Measurements from ENCODE around the gene RUFY2. TPM values are rescaled to one million over a fixed set of nuclear protein-coding genes. Genes with fewer than 3 reads are reported as not detected.

Gene RUFY2
- total and polyA plus RNA-seq, 2 donors (not counting 3 experiments of a cell fraction or from before 2014, with no cell fraction given): 5.7 to 24.2 TPM

- CTCF ChIA-PET: interaction anchor here (0.5 to 1.4 kb wide), 2 partner anchors 28 to 86 kb away, joined by 3 to 5 read pairs; partner anchors contain the start of gene RUFY2
Observed at GRCh38 chr10:68434657-68435056, 27.6 kb upstream of the RUFY2 start.

More at GRCh38 chr10:68434657-68435056, 27.6 kb upstream of the RUFY2 start:
- POLR2A ChIA-PET: no interaction called here
- Histone ChIP-seq H3K27ac (ENCODE audit: insufficient read depth, low read depth, low read length) (no peak overlapping the region), H3K4me2 (ENCODE audit: insufficient read depth, low read length) (no peak overlapping the region), H4K20me1 (replicated peaks; ENCODE audit: control insufficient read depth, extremely low read depth, insufficient read depth, low read length) (no peaks in the 10 kb centered on the region), H3K36me3 (ENCODE audit: control insufficient read depth in 2 of 2, extremely low read depth in 1 of 2, insufficient read depth in 2 of 2, low read length in 2 of 2) (peaks cover 0 to 11% of the 10 kb centered on the region in 2 experiments), H3K4me1 (ENCODE audit: control insufficient read depth, extremely low read depth, insufficient read depth, low read length) (no peaks in the 10 kb centered on the region), H3K9me3 (replicated peaks; ENCODE audit: control insufficient read depth, insufficient read depth, low read length) (no peaks in the 10 kb centered on the region), H3K79me2 (ENCODE audit: control insufficient read depth, insufficient read depth, low read length) (no peaks in the 10 kb centered on the region), H2AFZ (ENCODE audit: low read depth, low read length) (no peak overlapping the region), H3K9me1 (replicated peaks; ENCODE audit: control insufficient read depth, extremely low read depth, insufficient read depth, low read length) (no peaks in the 10 kb centered on the region), H3K9ac (replicated peaks; ENCODE audit: extremely low read depth, insufficient read depth, low read length) (no peak overlapping the region), H3K27me3 (ENCODE audit: control insufficient read depth in 2 of 2, insufficient read depth in 2 of 2, low read length in 2 of 2) (no peaks in the 10 kb centered on the region), H3K4me3 (replicated peaks in 1 of 3; ENCODE audit: insufficient read depth in 1 of 3, low read depth in 1 of 3, low read length in 3 of 3) (no peak overlapping the region)
- FAIRE-seq (no peak), DNase-seq (ENCODE audit: low read depth, low spot score) (no peak)
- dilution Hi-C loops (cut with MboI; ENCODE audit: extremely low pct_ligation_motif_present, low sequenced_read_pairs) (no loop called here), intact Hi-C loops (cut with micrococcal nuclease) (no loop called here)
- no TSS peak for BruUV-seq (replicated peaks)
- TF ChIP-seq EZH2 (IDR thresholded peaks at IDR 0.05; ENCODE audit: borderline replicate concordance, low read depth, low read length, severe bottlenecking) (no peak), FOS (IDR thresholded peaks at IDR 0.05; ENCODE audit: borderline replicate concordance, insufficient read depth, low read length) (no peak), GATA2 (IDR thresholded peaks at IDR 0.05; ENCODE audit: insufficient read depth, insufficient read length, low read depth, low read length) (no peak), JUN (IDR thresholded peaks at IDR 0.05; ENCODE audit: borderline replicate concordance, insufficient read depth, insufficient read length, low read depth) (no peak), MYC (IDR thresholded peaks at IDR 0.05; ENCODE audit: low read depth, low read length) (no peak), POLR2A (IDR thresholded peaks at IDR 0.05; ENCODE audit: low read depth, low read length) (no peak), POLR2AphosphoS5 (IDR thresholded peaks at IDR 0.05; ENCODE audit: insufficient read depth, low read depth, low read length) (no peak), CTCF (IDR thresholded peaks at IDR 0.05; ENCODE audit: extremely low read depth in 1 of 2, insufficient read depth in 1 of 2, low read depth in 1 of 2, low read length in 2 of 2) (no peak)
- TF ChIP-seq, protein P1, sequence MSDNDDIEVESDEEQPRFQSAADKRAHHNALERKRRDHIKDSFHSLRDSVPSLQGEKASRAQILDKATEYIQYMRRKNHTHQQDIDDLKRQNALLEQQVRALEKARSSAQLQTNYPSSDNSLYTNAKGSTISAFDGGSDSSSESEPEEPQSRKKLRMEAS (IDR thresholded peaks at IDR 0.05; ENCODE audit: insufficient read depth, insufficient read length): no peak

Data from endothelial cell of umbilical vein (primary cell).